ENCODE measurements around the gene MLH3. TPM values are rescaled to one million over a fixed set of nuclear protein-coding genes. Genes with fewer than 3 reads are reported as not detected.

The MLH3 gene
- total RNA-seq, 4 donors from 2014 or later, result 24.5 to 40.7 (median 32.9) TPM

DNA sequence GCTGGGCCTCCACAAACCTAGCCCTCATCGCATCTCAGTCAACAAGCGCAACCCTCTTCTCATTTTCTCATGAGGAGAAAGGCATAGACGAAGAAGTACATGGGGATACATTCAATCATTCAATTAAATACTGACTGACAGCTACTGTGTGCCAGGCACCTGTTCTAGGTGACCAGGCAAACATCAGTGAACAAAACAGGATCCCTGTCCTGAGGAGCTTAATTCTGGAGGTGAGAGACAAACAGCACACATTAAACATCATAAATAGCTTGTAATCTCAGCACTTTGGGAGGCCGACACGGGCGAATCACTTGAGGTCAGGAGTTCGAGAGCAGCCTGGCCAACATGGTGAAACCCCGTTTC is 12.9 kb upstream of the MLH3 start:
- DNase-seq (ENCODE audit: extremely low spot score), result no peak
- Histone ChIP-seq H3K27ac (replicated peaks in 1 of 4) (peak overlapping the region; percentile 75 to 87 (median 81)), H3K27me3 (no peaks in the 10 kb centered on the region), H3K9me3 (no peaks in the 10 kb centered on the region), H3K4me1 (peaks cover 24 to 39% (median 32%) of the 10 kb centered on the region in 4 donors), H3K36me3 (no peaks in the 10 kb centered on the region), H3K4me3 (peak overlapping the region; percentile 82 to 90 (median 86))
- intact Hi-C loops (cut with DNase I), result no loop called here
- WGBS, result 59% methylated on average over 8 of the region's 8 CpGs
- no peak for TF ChIP-seq EP300 (IDR thresholded peaks at IDR 0.05)
- no peak for TF ChIP-seq POLR2A (IDR thresholded peaks at IDR 0.05; ENCODE audit: low read depth)

DNA sequence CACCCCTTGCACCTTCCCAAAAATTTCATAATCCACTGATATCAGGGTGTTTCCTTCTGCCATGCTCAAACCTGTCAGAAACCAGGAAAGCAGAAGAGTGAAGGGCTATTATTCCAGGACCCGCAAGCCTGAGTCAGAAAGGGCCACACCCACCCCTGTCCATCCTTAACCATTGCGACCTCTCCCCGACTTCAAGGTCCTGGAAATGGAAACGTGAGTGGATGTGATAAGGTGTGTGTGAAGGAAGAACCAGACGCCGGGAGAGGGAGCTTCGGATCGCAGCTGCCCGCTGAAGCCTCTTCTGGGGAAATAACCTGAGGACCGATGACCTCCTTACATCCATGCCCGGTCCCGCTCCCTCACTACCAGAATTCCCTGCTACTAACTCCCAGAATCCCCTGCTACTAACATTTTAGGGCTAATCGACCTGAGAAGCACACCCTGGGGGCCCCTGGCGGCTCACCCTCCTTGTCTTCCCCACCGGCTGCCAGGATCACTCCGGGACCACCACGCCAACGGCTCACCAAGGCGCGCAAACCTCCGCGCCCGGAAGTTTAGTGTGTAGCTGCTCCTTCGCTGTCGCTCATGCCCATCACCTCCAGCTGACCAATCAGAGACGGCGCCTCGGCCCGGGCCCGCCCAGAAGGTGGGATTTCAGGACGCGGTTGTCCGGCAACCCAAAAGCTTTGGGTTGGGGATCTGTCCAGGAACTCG is 12.4 kb upstream of the MLH3 start, which contains the start of gene ACYP1:
TSS of gene ACYP1 (minus strand) at position 534 of the 714 bp plus-strand sequence. CDS start at position 63, 471 bp downstream.
- no peaks in the 10 kb centered on the region for H3K36me3 ChIP-seq
- H3K9me3 ChIP-seq, result no peaks in the 10 kb centered on the region
- intact Hi-C loops (cut with DNase I), result no loop called here
- WGBS, result 0% methylated on average over 13 of the region's 34 CpGs
- peak; percentile 45 to 78 for TF ChIP-seq POLR2AphosphoS5 (IDR thresholded peaks at IDR 0.05)
- TF ChIP-seq, protein P1, sequence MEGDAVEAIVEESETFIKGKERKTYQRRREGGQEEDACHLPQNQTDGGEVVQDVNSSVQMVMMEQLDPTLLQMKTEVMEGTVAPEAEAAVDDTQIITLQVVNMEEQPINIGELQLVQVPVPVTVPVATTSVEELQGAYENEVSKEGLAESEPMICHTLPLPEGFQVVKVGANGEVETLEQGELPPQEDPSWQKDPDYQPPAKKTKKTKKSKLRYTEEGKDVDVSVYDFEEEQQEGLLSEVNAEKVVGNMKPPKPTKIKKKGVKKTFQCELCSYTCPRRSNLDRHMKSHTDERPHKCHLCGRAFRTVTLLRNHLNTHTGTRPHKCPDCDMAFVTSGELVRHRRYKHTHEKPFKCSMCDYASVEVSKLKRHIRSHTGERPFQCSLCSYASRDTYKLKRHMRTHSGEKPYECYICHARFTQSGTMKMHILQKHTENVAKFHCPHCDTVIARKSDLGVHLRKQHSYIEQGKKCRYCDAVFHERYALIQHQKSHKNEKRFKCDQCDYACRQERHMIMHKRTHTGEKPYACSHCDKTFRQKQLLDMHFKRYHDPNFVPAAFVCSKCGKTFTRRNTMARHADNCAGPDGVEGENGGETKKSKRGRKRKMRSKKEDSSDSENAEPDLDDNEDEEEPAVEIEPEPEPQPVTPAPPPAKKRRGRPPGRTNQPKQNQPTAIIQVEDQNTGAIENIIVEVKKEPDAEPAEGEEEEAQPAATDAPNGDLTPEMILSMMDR (IDR thresholded peaks at IDR 0.05), result no peak
- peak within 1 kb of the TSS; percentile 75 to 87 (median 81) for H3K27ac ChIP-seq (replicated peaks in 1 of 4)
- DNase-seq (ENCODE audit: extremely low spot score), result peak; percentile 98
- H3K27me3 ChIP-seq, result no peaks in the 10 kb centered on the region
- H3K4me1 ChIP-seq, result peaks cover 24 to 39% (median 32%) of the 10 kb centered on the region in 4 donors
- H3K4me3 ChIP-seq, result peak within 1 kb of the TSS; percentile 82 to 90 (median 86)

DNA sequence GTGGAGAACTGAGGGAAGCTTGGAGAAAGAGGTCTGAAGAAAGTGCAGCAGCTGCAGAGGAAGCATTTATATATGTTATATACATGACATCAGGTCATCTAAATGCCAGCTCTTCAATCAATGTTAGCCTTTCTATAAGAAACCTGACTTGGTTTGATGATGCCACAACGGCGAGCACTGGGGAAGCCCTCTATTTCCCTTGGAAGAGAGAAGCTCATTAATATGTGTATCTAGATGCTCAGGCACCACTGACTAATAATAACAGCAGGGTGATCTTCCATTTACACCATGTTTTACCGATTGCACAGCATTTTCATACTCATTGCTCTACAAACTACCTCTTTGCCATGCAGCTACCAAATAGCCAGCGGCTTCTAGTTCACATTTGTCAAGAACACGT is 11.7 kb upstream of the MLH3 start:
- intact Hi-C loops (cut with DNase I), result no loop called here
- 21% methylated on average over 5 of the region's 5 CpGs for WGBS
- Histone ChIP-seq H3K4me3 (peak overlapping the region; percentile 82 to 90 (median 86)), H3K27ac (replicated peaks in 1 of 4) (peak overlapping the region; percentile 75 to 87 (median 81)), H3K9me3 (no peaks in the 10 kb centered on the region), H3K27me3 (no peaks in the 10 kb centered on the region), H3K4me1 (peaks cover 19 to 33% (median 28%) of the 10 kb centered on the region in 4 donors), H3K36me3 (no peaks in the 10 kb centered on the region)
- DNase-seq (ENCODE audit: extremely low spot score), result no peak
- TF ChIP-seq POLR2AphosphoS5 (IDR thresholded peaks at IDR 0.05) (no peak), POLR2A (IDR thresholded peaks at IDR 0.05; ENCODE audit: low read depth) (no peak), EP300 (IDR thresholded peaks at IDR 0.05) (no peak)

DNA sequence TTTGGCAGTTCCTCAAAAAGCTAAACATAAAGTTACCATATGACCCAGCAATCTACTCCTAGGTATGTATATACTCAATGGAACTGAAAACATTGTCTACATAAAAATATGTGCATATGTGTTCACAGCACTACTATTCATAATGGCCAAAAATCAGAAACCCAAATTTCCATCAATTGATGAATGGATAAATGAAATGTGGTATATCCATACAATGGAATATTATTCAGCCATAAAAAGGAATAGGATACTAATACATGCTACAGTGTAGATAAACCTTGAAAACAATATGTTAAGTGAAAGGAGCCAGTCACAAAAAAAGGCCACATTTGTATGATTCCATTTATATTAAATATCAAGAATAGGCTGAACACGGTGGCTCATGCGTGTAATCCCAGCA is 9.2 kb upstream of the MLH3 start:
- Histone ChIP-seq H3K27ac (replicated peaks in 1 of 4) (no peak overlapping the region), H3K4me1 (peaks cover 10 to 21% (median 16%) of the 10 kb centered on the region in 4 donors), H3K36me3 (no peaks in the 10 kb centered on the region), H3K9me3 (no peaks in the 10 kb centered on the region), H3K27me3 (no peaks in the 10 kb centered on the region), H3K4me3 (no peak overlapping the region)
- intact Hi-C loops (cut with DNase I), result no loop called here
- 50% methylated on average over 2 of the region's 2 CpGs for WGBS
- TF ChIP-seq POLR2AphosphoS5 (IDR thresholded peaks at IDR 0.05), result no peak
- TF ChIP-seq, protein P1 (IDR thresholded peaks at IDR 0.05), result no peak
- DNase-seq (ENCODE audit: extremely low spot score), result no peak

DNA sequence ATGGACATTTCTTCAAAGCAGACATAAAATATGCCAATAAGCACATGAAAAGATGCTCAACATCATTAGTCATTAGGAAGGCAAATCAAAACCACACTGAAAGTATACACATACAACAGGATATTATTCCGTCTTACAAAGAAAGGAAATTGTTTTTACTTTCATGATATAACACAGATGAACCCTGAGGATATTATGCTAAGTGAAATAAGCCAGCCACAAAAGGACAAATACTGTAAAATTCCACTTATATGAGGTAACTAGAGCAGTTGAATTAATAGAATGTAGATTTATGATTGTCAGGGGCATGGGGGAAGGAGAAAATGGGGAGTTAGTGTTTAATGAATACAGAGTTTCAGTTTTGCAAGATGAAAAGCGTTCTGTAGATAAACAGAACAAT is 8.4 kb upstream of the MLH3 start:
- intact Hi-C loops (cut with DNase I), result no loop called here
- Histone ChIP-seq H3K36me3 (no peaks in the 10 kb centered on the region), H3K9me3 (no peaks in the 10 kb centered on the region), H3K27me3 (no peaks in the 10 kb centered on the region), H3K27ac (replicated peaks in 1 of 4) (no peak overlapping the region), H3K4me3 (no peak overlapping the region), H3K4me1 (peaks cover 10 to 20% (median 16%) of the 10 kb centered on the region in 4 donors)
- WGBS, result 74% methylated on average over 2 of the region's 2 CpGs
- DNase-seq (ENCODE audit: extremely low spot score), result no peak
- TF ChIP-seq, protein P1 (IDR thresholded peaks at IDR 0.05), result no peak
- TF ChIP-seq EP300 (IDR thresholded peaks at IDR 0.05) (no peak), POLR2AphosphoS5 (IDR thresholded peaks at IDR 0.05) (no peak), POLR2A (IDR thresholded peaks at IDR 0.05; ENCODE audit: low read depth) (no peak)

All from esophagus muscularis mucosa (tissue), 4 donors.